ENCODE data around the gene NOX5. TPM values are rescaled to one million over a fixed set of nuclear protein-coding genes. Genes with fewer than 3 reads are reported as not detected.

Gene NOX5
- total RNA-seq, 4 donors from 2014 or later, result 0.33 to 2.1 (median 0.39) TPM

DNA sequence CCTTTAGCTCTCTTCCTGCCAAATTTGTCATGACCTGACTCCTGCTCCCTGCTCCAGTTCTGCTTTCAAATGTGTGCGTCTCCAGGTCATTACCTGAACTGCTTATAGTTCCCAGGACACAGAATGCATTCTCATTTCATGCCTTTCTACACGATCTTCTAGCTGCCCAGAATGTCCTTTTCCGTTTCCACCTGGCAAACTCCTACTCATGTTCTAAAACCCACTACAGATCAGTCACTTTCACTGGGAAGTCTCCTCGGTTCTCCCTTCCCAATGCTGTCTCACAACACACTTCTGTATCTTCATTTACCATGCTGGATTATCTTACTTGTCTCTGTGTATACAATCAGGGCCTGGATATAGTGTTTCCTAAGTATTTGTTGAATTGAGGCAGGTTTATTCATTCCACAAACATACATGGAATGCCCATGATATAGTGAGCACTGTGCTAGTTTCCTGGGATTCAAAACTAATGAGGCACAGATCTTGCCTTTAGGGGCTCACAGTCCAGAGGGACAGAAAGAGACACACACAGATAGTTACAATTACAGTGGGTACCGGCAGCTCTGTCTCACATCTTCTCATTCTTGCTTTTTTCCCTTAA is 1.6 kb upstream of the NOX5 start:
- TF ChIP-seq, protein P1, sequence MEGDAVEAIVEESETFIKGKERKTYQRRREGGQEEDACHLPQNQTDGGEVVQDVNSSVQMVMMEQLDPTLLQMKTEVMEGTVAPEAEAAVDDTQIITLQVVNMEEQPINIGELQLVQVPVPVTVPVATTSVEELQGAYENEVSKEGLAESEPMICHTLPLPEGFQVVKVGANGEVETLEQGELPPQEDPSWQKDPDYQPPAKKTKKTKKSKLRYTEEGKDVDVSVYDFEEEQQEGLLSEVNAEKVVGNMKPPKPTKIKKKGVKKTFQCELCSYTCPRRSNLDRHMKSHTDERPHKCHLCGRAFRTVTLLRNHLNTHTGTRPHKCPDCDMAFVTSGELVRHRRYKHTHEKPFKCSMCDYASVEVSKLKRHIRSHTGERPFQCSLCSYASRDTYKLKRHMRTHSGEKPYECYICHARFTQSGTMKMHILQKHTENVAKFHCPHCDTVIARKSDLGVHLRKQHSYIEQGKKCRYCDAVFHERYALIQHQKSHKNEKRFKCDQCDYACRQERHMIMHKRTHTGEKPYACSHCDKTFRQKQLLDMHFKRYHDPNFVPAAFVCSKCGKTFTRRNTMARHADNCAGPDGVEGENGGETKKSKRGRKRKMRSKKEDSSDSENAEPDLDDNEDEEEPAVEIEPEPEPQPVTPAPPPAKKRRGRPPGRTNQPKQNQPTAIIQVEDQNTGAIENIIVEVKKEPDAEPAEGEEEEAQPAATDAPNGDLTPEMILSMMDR (IDR thresholded peaks at IDR 0.05; ENCODE audit: low read depth), result no peak

DNA sequence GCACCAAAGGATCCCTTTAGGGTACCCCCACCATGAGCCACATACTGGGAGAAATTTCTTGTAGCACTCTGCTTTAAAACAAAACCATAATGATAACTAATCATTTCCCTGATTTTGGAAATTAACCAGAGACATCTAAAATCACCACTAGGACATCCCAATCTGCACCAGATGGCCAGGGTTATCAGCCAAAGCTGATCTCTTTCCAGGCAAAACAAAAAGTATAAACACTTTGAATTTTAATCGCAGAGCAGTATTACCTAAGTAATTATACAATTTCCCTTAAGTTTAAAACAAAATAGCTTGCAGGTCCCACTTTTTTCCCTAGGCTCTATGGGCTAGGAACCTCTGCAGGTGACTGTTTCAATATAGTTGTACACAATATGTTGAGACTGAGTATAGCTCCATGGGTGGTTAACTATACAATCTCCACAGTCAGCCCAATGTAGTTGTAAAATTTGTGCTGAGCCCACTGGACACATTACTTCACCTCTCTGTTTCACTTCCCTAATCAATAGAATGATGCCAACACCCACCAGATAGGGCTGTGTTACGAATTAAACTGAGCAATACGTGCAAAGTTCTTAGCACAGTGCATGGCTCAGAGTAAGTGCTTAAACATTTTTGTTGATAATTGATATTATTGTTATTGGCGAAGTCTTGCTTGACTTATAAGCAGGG is 629 bp upstream of the NOX5 start:
- TF ChIP-seq, protein P1 (IDR thresholded peaks at IDR 0.05; ENCODE audit: low read depth), result no peak

DNA sequence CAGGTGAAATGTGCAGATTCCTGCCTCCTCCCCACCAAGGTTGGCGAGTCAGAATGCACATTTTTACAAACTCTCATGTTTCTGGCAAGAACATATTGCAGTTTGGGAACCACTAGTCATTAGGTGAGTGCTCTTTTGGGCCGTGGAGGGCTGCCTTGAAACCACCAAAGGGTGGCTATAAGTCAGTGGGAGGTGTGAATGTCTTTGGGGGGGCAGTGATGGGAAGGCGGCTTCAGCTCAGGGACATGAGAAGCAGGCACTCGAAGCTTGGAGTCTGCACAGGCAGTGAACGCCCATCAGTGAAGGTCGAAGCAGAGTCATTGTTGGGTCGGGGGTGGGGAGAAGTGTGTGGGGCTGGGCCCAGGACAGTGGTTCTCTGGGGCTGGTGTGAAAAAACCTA is 1.1 kb downstream of the NOX5 start:
- TF ChIP-seq, protein P1 (IDR thresholded peaks at IDR 0.05; ENCODE audit: low read depth), result no peak

DNA sequence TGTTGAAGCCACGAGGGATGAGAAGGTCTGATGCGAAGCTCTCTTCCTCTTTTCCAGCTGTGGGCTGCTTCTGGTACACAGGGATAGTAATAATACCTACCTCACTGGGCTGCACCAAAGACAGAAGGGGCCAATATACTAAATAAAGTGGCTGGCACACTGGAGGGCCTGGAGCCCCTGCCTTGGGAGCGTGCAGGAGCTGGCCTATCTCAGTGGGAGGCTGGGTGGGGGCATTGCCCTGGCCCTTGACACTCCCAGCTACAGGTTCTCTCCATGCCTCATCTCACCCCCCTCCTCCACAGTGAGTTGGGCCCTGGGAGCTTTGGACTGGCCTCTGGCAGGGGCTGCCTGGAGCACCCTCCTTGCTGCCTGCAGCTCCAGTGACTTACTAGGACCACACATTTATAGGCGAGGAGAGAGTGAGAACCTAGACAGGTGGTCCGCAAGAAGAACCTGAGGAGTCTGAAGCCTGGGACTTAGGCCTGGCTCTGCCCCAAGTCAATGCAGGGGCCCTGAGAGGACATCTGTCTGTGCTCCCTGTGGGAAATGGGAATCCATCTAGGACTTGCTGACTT is 1.6 kb downstream of the NOX5 start:
- TF ChIP-seq, protein P1 (IDR thresholded peaks at IDR 0.05; ENCODE audit: low read depth), result no peak

DNA sequence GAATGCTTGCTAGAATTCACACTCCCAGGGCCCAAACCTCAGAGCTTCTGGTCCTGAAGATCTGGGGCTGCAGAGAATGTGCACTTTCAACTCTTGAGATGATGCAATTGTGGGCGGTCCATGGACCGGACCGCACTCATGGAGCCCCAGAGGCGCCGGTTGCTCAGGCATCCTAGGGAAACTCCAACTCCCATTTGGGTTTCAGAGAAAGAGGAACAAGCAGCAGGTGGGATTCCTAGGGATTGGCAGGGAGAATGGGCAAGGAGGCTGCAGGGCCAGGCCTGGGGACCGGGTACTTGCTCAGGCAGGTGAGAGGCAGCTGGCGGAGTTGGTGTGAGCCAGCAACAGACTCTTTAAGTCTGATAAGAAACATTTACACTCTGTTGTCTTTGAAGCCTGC is 3.5 kb downstream of the NOX5 start:
- TF ChIP-seq, protein P1 (IDR thresholded peaks at IDR 0.05; ENCODE audit: low read depth), result no peak

DNA sequence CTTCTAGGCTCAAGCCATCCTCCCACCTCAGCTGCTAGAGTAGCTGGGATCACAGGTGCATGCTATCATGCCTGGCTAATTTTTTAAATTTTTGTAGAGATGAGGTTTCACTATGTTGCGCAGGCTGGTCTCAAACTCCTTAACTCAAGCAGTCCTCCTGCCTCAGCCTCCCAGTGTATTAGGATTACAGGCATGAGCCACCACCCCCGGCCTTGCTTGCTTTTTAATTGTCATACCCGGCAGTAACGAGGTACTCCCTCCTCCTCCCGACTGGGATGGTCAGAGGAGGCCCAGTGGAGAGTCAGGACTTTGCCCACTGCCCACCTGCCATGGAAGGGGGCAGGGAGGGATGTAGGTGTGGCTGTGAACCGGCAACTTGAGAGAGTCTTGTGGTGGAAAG is 4.5 kb downstream of the NOX5 start:
- TF ChIP-seq, protein P1 (IDR thresholded peaks at IDR 0.05; ENCODE audit: low read depth), result no peak

DNA sequence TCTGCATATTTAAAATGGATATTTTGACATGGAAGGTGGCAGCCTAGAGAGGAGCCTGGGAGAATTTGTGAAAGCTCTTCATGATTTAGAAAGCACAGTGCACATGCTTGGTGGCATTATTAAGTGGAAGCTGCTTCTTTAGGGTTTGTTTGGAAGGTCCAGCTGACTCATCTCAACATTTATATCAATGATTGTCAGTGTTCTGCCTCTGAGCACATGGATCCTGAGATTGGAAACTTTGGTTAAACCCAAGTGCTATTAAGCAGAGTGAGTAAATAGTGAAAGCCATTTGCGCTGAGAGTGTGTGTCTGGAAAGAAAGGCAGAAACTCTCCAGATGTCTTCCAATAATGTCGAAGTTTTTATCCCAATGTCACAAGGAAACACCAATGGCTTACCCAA is 7.4 kb downstream of the NOX5 start:
- TF ChIP-seq, protein P1 (IDR thresholded peaks at IDR 0.05; ENCODE audit: low read depth), result no peak

Data from subcutaneous adipose tissue (tissue), 4 donors.